B cell (primary cell): ENCODE data around the gene CENPN. TPM values are rescaled to one million over a fixed set of nuclear protein-coding genes. Genes with fewer than 3 reads are reported as not detected.

Experiments
- ATAC-seq: fragments of 200-7000 bp; cut with Tn5 transposase; one replicate; pipeline ENCODE4 v1.10.0; 2021; ENCODE audit warnings: low read depth, mild to moderate bottlenecking, moderate number of reproducible peaks, moderate library complexity
- CTCF ChIA-PET: fragments of 350-600 bp; sonication (Branson Sonifier 250); formaldehyde crosslinking; loops from one replicate; lab custom pipeline; 2021; ENCODE audit warnings: antibody characterized with exemption, inconsistent platforms; lab: Charles Lee
- POLR2A ChIA-PET: fragments of 350-600 bp; sonication (Branson Sonifier 250); formaldehyde crosslinking; loops from one replicate; lab custom pipeline; 2021; ENCODE audit warnings: antibody characterized with exemption; lab: Charles Lee
- DNase-seq: peaks from one replicate; pipeline ENCODE4 v3.0.0; 2013
- H2AFZ ChIP-seq: 2 replicates; pipeline ENCODE4 v1.6.1; 2012; ENCODE audit warnings: mild to moderate bottlenecking, low read depth, low read length; ENCODE audit not compliant: insufficient read depth, poor library complexity, severe bottlenecking
- H3K27ac ChIP-seq, 2 donors: 1 replicate in 1 of 2; 2 replicates in 1 of 2; pipeline ENCODE4 v1.5.1; 2012 to 2013; ENCODE audit warnings: low read length in 2 of 2, mild to moderate bottlenecking in 2 of 2, moderate library complexity in 1 of 2
- H3K27me3 ChIP-seq, 4 experiments: fragments of 200-600 bp in 1 of 4; sonication (generic) in 1 of 4; replicated peaks in 1 of 4; 1 replicate in 2 of 4; 2 replicates in 2 of 4; pipeline versions ENCODE4 v1.6.1 to v1.7.0; 2013 to 2016; ENCODE audit warnings: low read length in 3 of 4, mild to moderate bottlenecking in 2 of 4, mixed read lengths in 1 of 4, moderate library complexity in 1 of 4; ENCODE audit not compliant: insufficient read depth in 4 of 4, control insufficient read depth in 3 of 4; ENCODE audit errors: control extremely low read depth in 1 of 4
- H3K36me3 ChIP-seq, 2 experiments: replicated peaks in 1 of 2; 1 replicate in 1 of 2; 2 replicates in 1 of 2; pipeline versions ENCODE4 v1.6.1 to v1.7.1; 2013; ENCODE audit warnings: low read length in 1 of 2; ENCODE audit not compliant: insufficient read depth in 2 of 2, control insufficient read depth in 1 of 2; ENCODE audit errors: control extremely low read depth in 1 of 2, extremely low read depth in 1 of 2
- H3K4me1 ChIP-seq, 2 donors: fragments of 200-600 bp in 1 of 2; sonication (generic) in 1 of 2; 1 replicate in 1 of 2; 2 replicates in 1 of 2; pipeline versions ENCODE4 v1.5.1 to v1.6.1; 2013 to 2017; ENCODE audit warnings: low read length in 2 of 2; ENCODE audit not compliant: control insufficient read depth in 2 of 2, insufficient read depth in 2 of 2
- H3K4me2 ChIP-seq: replicated peaks from 2 replicates; pipeline ENCODE3; 2012; ENCODE audit warnings: mild to moderate bottlenecking, low read depth, low read length; ENCODE audit not compliant: poor library complexity, severe bottlenecking
- H3K4me3 ChIP-seq, 5 experiments: fragments of 200-600 bp in 1 of 5; sonication (generic) in 1 of 5; 1 replicate in 3 of 5; 2 replicates in 2 of 5; pipeline versions ENCODE4 v1.5.1 to v1.7.0; 2011 to 2016; ENCODE audit warnings: low read length in 4 of 5, mild to moderate bottlenecking in 4 of 5, low read depth in 2 of 5, control low read depth in 1 of 5, moderate library complexity in 1 of 5; ENCODE audit not compliant: insufficient read depth in 1 of 5; ENCODE audit errors: control extremely low read depth in 1 of 5, extremely low read depth in 1 of 5
- H3K79me2 ChIP-seq: fragments of 200-600 bp; sonication (generic); one replicate; pipeline ENCODE4 v1.6.0; 2016; ENCODE audit warnings: low read length; ENCODE audit not compliant: control insufficient read depth, insufficient read depth
- H3K9ac ChIP-seq: fragments of 200-600 bp; sonication (generic); 2 replicates; pipeline ENCODE4 v1.6.1; 2017; ENCODE audit warnings: mild to moderate bottlenecking, low read length, moderate library complexity
- H3K9me3 ChIP-seq, 3 donors: one replicate each; pipeline versions ENCODE4 v1.6.1 to v1.7.1; 2013; ENCODE audit warnings: low read length in 2 of 3; ENCODE audit not compliant: control insufficient read depth in 2 of 3, insufficient read depth in 1 of 3; ENCODE audit errors: control extremely low read depth in 1 of 3
- H4K20me1 ChIP-seq: 2 replicates; pipeline ENCODE4 v1.6.0; 2012; ENCODE audit warnings: mild to moderate bottlenecking, low read length; ENCODE audit not compliant: insufficient read depth, control insufficient read depth, poor library complexity, severe bottlenecking
- H3K27ac Mint-ChIP-seq: one replicate; pipeline ENCODE4 v1.8.0; 2021; ENCODE audit warnings: mixed read lengths
- H3K27me3 Mint-ChIP-seq: one replicate; pipeline ENCODE4 v1.8.0; 2021; ENCODE audit warnings: mixed read lengths
- H3K4me1 Mint-ChIP-seq: one replicate; pipeline ENCODE4 v1.8.0; 2021; ENCODE audit warnings: mixed read lengths
- H3K4me3 Mint-ChIP-seq: one replicate; pipeline ENCODE4 v1.8.0; 2021; ENCODE audit warnings: mixed read lengths
- H3K9me3 Mint-ChIP-seq: one replicate; pipeline ENCODE4 v1.8.0; 2022; ENCODE audit warnings: mixed read lengths; ENCODE audit not compliant: insufficient read depth
- CTCF ChIP-seq: fragments of 200-600 bp; IDR thresholded peaks from one replicate; pipeline ENCODE4 v1.8.0; 2022; ENCODE audit warnings: antibody characterized with exemption, mild to moderate bottlenecking
- EZH2 ChIP-seq: IDR thresholded peaks from 2 replicates; pipeline ENCODE4 v1.6.1; 2012; ENCODE audit warnings: borderline replicate concordance, low read depth, mild to moderate bottlenecking, moderate library complexity, low read length; ENCODE audit not compliant: insufficient read depth, poor library complexity, severe bottlenecking
- WGBS: methylation state at CpG from one replicate; pipeline ENCODE4 v1.1.5; 2013; ENCODE audit warnings: missing lambda C conversion rate; ENCODE audit not compliant: insufficient coverage; 5-methylcytosine and 5-hydroxymethylcytosine counted together
- intact Hi-C: fragments of 100-400 bp; cut with micrococcal nuclease; formaldehyde crosslinking; loops from one replicate; pipeline ENCODE4 v1.10.0; 2022
- polyA plus RNA-seq: library from polyadenylated mRNA; depleted of rRNA; stranded (reverse); fragments of >200 nt; gene quantifications from 2 replicates; pipeline ENCODE4 v1.2.3, GENCODE V29; 2012
- total RNA-seq, 2 donors: library from RNA; stranded (reverse); fragments of 120-200 nt in 1 of 2; gene quantifications; 1 replicate in 1 of 2; 2 replicates in 1 of 2; pipeline versions ENCODE4 v1.2.3 to v1.2.4, GENCODE V29; 2013 to 2022

The CENPN gene
- total and polyA plus RNA-seq, 2 donors (not counting 1 experiment from before 2014, with no cell fraction given): 3.0 to 4.0 TPM

DNA sequence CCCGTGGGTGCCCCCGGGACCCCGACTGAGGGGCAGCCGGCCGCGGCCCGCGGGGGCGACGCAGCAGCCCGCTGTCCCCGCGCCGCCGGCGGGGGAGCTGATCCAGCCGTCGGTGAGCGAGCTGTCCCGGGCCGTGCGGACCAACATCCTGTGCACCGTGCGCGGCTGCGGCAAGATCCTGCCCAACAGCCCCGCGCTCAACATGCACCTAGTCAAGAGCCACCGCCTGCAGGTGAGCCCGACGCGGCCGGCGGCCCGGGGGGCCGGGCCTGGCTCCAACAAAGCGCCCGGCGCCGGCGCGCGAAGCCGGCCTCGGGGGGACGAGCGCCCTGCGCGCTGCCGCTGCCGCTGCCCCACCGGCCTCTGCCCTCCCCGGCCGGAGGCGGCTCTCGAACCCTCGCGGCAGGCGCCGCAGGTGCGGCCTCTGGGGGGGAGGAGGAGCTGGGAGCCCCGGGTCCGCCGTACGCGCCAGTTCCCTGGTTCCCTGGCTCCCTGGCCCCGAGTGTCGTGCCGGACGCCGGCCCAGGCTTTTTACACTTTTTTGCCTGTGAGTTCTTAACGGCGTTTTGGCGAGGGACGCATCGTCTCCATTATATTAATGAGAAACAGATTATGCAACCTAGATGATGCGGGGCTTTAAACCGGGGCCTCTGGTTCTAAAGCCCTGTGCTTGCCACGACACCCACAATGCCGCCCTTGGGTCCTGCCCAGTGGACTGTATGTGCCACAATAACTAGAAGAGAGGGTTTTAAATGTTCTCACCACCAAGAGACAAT lies 29.1 kb downstream of the CENPN start:
- ChIA-PET CTCF (interaction anchor here (0.6 to 10.0 kb wide), 21 partner anchors 8 to 703 kb away, joined by 3 to 99 read pairs (median 4); partner anchors contain the start of genes C16orf46, CENPN and CMC2), POLR2A (interaction anchor here (0.5 to 1.4 kb wide), 3 partner anchors 29 to 82 kb away, joined by 3 to 6 read pairs (median 3); partner anchors contain the start of genes CENPN and CMC2)
- WGBS: under 1% methylated on average over 78 of the region's 80 CpGs
- H3K4me2 ChIP-seq: peak overlapping the region; percentile 87
- no peaks in the 10 kb centered on the region for H3K9me3 ChIP-seq
- no peak for DNase-seq
- peak overlapping the region in 1 of 2 donors; percentile 40 for H3K27ac ChIP-seq
- intact Hi-C loops: loop anchor here (1.0 to 10.0 kb wide), 5 partner anchors 29 to 703 kb away; partner anchors contain the start of genes C16orf46, CENPN, GAN and GCSH
- H3K79me2 ChIP-seq: peaks cover 37% of the 10 kb centered on the region
- peak overlapping the region; percentile 66 for H3K27ac Mint-ChIP-seq
- peaks cover 18% of the 10 kb centered on the region for H4K20me1 ChIP-seq
- peak overlapping the region; percentile 49 to 76 (median 66) for H3K4me3 ChIP-seq
- H3K27me3 Mint-ChIP-seq: no peaks in the 10 kb centered on the region
- H2AFZ ChIP-seq: peak overlapping the region; percentile 74
- peak; percentile 55 for ATAC-seq
- H3K9ac ChIP-seq: peak overlapping the region; percentile 67
- TF ChIP-seq CTCF (no peak), EZH2 (no peak)
- H3K9me3 Mint-ChIP-seq: no peaks in the 10 kb centered on the region
- H3K27me3 ChIP-seq: no peaks in the 10 kb centered on the region
- H3K4me1 ChIP-seq: peaks cover 14 to 16% of the 10 kb centered on the region in 2 donors
- peak overlapping the region; percentile 86 for H3K4me3 Mint-ChIP-seq
- H3K4me1 Mint-ChIP-seq: peaks cover 22% of the 10 kb centered on the region
- peaks cover 3 to 4% of the 10 kb centered on the region in 2 experiments for H3K36me3 ChIP-seq
